ENCODE results near the gene RPS19. TPM values are rescaled to one million over a fixed set of nuclear protein-coding genes. Genes with fewer than 3 reads are reported as not detected.

Gene RPS19
- total and polyA plus RNA-seq, 7 donors, result 593 to 2,236 (median 962) TPM

GRCh38 chr19:41907994-41908615, 48.0 kb downstream of the RPS19 start:
- WGBS, 3 donors, result 70 to 79% (median 77%) methylated on average over 17 to 25 of the region's 25 CpGs
- peaks cover 0 to 42% of the 10 kb centered on the region in 2 donors for H3K36me3 ChIP-seq (ENCODE audit: insufficient read depth in 1 of 2, low read depth in 1 of 2)
- H3K9me3 ChIP-seq, result no peaks in the 10 kb centered on the region
- no peak overlapping the region for H3K27ac ChIP-seq
- TF ChIP-seq CTCF (IDR thresholded peaks at IDR 0.05), result no peak
- intact Hi-C loops (cut with DNase I), result no loop called here
- H3K4me3 ChIP-seq, result no peak overlapping the region
- no peak for DNase-seq
- H3K27me3 ChIP-seq (ENCODE audit: insufficient read depth in 3 of 3, low read length in 2 of 3), result peaks cover 0 to 21% (median 9%) of the 10 kb centered on the region in 3 donors
- no peaks in the 10 kb centered on the region for H3K4me1 ChIP-seq
- no peak for ATAC-seq

- TF ChIP-seq CTCF (IDR thresholded peaks at IDR 0.05), result no peak
- intact Hi-C loops (cut with DNase I), result no loop called here
- Histone ChIP-seq H3K4me3 (no peak overlapping the region), H3K4me1 (no peaks in the 10 kb centered on the region), H3K27ac (no peak overlapping the region), H3K27me3 (ENCODE audit: insufficient read depth in 3 of 3, low read length in 2 of 3) (peaks cover 0 to 25% (median 14%) of the 10 kb centered on the region in 3 donors), H3K36me3 (ENCODE audit: insufficient read depth in 1 of 2, low read depth in 1 of 2) (peaks cover 0 to 34% of the 10 kb centered on the region in 2 donors), H3K9me3 (no peaks in the 10 kb centered on the region)
- WGBS, 3 donors, result 63 to 72% (median 63%) methylated on average over 10 to 11 of the region's 11 CpGs
- ATAC-seq, result no peak
- DNase-seq, result no peak
Measured at GRCh38 chr19:41908724-41909464, 48.8 kb downstream of the RPS19 start.

- Histone ChIP-seq H3K4me3 (no peak overlapping the region), H3K36me3 (ENCODE audit: insufficient read depth in 1 of 2, low read depth in 1 of 2) (peaks cover 0 to 26% of the 10 kb centered on the region in 2 donors), H3K9me3 (no peaks in the 10 kb centered on the region), H3K27ac (no peak overlapping the region), H3K27me3 (ENCODE audit: insufficient read depth in 3 of 3, low read length in 2 of 3) (peaks cover 0 to 25% (median 18%) of the 10 kb centered on the region in 3 donors), H3K4me1 (no peaks in the 10 kb centered on the region)
- no peak for DNase-seq
- 28 to 42% (median 36%) methylated on average over 13 of the region's 13 CpGs for WGBS, 3 donors
- TF ChIP-seq CTCF (IDR thresholded peaks at IDR 0.05), result no peak
- intact Hi-C loops (cut with DNase I), result no loop called here
- no peak for ATAC-seq
Measured at GRCh38 chr19:41909706-41910105, 49.7 kb downstream of the RPS19 start.

GRCh38 chr19:41910240-41910991, 50.4 kb downstream of the RPS19 start:
- Histone ChIP-seq H3K36me3 (ENCODE audit: insufficient read depth in 1 of 2, low read depth in 1 of 2) (peaks cover 0 to 20% of the 10 kb centered on the region in 2 donors), H3K27me3 (ENCODE audit: insufficient read depth in 3 of 3, low read length in 2 of 3) (peaks cover 0 to 30% (median 21%) of the 10 kb centered on the region in 3 donors), H3K9me3 (no peaks in the 10 kb centered on the region), H3K4me3 (no peak overlapping the region), H3K27ac (no peak overlapping the region), H3K4me1 (no peaks in the 10 kb centered on the region)
- 50 to 55% (median 52%) methylated on average over 12 of the region's 12 CpGs for WGBS, 3 donors
- no peak for ATAC-seq
- no peak for TF ChIP-seq CTCF (IDR thresholded peaks at IDR 0.05)
- intact Hi-C loops (cut with DNase I), result no loop called here
- DNase-seq, result no peak
